Activated T-helper 1 cell treated with anti-CD3 and anti-CD28 coated beads, Interleukin-12 subunit alpha, Interleukin-12 subunit beta, Interleukin-2, Interleukin-4 antibody, amounts not matched to agents 30 ng/mL and 10 ng/mL and 1 ng/mL, durations not matched to agents 14 hours and 24 hours and 36 hours (primary cell): Measurements from ENCODE around the gene MRGPRF. TPM values are rescaled to one million over a fixed set of nuclear protein-coding genes. Genes with fewer than 3 reads are reported as not detected.

Experiments used
- total RNA-seq: library from RNA; stranded (reverse); gene quantifications from 2 replicates; pipeline ENCODE4 v1.2.3, GENCODE V29; 2022

MRGPRF gene
- total RNA-seq, 1 donor from 2014 or later, result not detected

Other genes with a start within 250 kb of the MRGPRF start
- gene CPT1A, start 171.3 kb downstream of the MRGPRF start, total RNA-seq, result 22.0 and 22.6 TPM in 2 replicates
- 121 and 122 TPM in 2 replicates for gene MRPL21, start 109.4 kb downstream of the MRGPRF start, total RNA-seq
- gene IGHMBP2, start 109.4 kb downstream of the MRGPRF start, total RNA-seq, result 39.0 and 42.3 TPM in 2 replicates
- gene MRGPRD, start 32.3 kb downstream of the MRGPRF start, total RNA-seq, result not detected in 2 replicates
- 17.4 and 19.2 TPM in 2 replicates for gene TPCN2, start 35.7 kb upstream of the MRGPRF start, total RNA-seq
- 0.26 and 0.37 TPM in 2 replicates for gene SMIM38, start 142.7 kb upstream of the MRGPRF start, total RNA-seq